NB4 (cell line): Measurements from ENCODE around the gene KNOP1.

Experiments
- DNase-seq: peaks from one replicate; pipeline ENCODE4 v3.0.0; 2010; ENCODE audit warnings: low read depth
- H3K4me3 ChIP-seq: one replicate; pipeline ENCODE4 v1.5.1; 2011; ENCODE audit warnings: mild to moderate bottlenecking, low read depth, low read length, moderate library complexity
- MYC ChIP-seq: IDR thresholded peaks from 2 replicates; pipeline ENCODE4 v1.6.1; 2011; ENCODE audit warnings: low read depth, low read length
- POLR2A ChIP-seq: IDR thresholded peaks from 2 replicates; pipeline ENCODE4 v1.6.1; 2011; ENCODE audit warnings: mild to moderate bottlenecking; ENCODE audit not compliant: insufficient read length; ENCODE audit errors: extremely low read depth
- TF ChIP-seq, protein P1 (sequence below): IDR thresholded peaks from 2 replicates; pipeline ENCODE4 v1.6.1; 2011; ENCODE audit warnings: low read depth, low read length
- TF ChIP-seq, protein P2 (sequence below): IDR thresholded peaks from one replicate; pipeline ENCODE4 v1.5.1; 2012; ENCODE audit warnings: low read depth, low read length

The KNOP1 gene, protein sequence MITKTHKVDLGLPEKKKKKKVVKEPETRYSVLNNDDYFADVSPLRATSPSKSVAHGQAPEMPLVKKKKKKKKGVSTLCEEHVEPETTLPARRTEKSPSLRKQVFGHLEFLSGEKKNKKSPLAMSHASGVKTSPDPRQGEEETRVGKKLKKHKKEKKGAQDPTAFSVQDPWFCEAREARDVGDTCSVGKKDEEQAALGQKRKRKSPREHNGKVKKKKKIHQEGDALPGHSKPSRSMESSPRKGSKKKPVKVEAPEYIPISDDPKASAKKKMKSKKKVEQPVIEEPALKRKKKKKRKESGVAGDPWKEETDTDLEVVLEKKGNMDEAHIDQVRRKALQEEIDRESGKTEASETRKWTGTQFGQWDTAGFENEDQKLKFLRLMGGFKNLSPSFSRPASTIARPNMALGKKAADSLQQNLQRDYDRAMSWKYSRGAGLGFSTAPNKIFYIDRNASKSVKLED

DNA sequence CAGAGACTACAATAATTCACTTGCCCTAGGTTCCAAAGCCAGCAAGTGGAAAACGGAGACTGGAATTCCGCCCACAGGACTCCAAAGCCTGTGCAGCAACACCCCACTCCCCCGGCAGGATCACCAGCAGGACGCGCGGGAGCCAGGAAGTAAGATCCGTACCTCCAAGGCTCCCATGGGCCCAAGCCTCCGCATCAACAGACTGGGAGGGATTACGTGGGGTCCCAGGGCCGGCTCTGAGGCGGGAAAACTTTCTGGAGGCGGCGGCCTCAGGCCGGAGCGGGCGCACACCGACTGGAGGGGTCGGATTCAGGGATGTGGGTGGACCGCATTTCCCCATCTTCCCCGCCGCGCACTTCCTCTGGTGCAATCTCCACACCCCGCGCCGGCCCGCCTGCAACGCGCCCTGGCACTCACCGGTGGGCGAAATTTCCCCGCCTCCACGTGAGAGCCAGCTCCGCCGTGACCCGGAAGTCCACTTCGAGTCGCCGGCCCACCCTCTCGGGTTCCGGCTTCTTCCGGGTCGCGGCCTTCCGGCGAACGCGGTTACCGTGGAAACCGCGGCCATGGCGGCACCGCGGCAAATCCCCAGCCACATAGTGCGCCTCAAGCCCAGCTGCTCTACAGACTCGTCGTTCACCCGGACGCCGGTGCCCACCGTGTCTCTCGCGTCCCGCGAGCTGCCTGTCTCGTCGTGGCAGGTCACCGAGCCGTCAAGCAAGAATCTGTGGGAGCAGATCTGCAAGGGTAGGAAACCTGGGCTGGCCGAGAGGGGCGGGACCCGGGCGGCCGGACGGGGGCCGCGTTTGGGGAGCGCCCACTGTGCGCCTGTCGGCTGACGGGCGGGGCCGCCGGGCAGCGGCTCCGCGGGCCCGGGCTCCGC lies at the start of gene KNOP1, which contains the start of gene IQCK:
KNOP1 (minus strand) TSS at position 487 of the 883 bp plus-strand sequence. CDS start 3,192 bp downstream, outside the sequence.
IQCK (plus strand) TSS at position 531 of the 883 bp plus-strand sequence; CDS start at position 567, 36 bp downstream.
- TF ChIP-seq POLR2A: peak; percentile 47
- TF ChIP-seq, protein P1, sequence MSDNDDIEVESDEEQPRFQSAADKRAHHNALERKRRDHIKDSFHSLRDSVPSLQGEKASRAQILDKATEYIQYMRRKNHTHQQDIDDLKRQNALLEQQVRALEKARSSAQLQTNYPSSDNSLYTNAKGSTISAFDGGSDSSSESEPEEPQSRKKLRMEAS: peak; percentile 92
- TF ChIP-seq, protein P2, sequence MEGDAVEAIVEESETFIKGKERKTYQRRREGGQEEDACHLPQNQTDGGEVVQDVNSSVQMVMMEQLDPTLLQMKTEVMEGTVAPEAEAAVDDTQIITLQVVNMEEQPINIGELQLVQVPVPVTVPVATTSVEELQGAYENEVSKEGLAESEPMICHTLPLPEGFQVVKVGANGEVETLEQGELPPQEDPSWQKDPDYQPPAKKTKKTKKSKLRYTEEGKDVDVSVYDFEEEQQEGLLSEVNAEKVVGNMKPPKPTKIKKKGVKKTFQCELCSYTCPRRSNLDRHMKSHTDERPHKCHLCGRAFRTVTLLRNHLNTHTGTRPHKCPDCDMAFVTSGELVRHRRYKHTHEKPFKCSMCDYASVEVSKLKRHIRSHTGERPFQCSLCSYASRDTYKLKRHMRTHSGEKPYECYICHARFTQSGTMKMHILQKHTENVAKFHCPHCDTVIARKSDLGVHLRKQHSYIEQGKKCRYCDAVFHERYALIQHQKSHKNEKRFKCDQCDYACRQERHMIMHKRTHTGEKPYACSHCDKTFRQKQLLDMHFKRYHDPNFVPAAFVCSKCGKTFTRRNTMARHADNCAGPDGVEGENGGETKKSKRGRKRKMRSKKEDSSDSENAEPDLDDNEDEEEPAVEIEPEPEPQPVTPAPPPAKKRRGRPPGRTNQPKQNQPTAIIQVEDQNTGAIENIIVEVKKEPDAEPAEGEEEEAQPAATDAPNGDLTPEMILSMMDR: no peak
- peak; percentile 94 for TF ChIP-seq MYC

DNA sequence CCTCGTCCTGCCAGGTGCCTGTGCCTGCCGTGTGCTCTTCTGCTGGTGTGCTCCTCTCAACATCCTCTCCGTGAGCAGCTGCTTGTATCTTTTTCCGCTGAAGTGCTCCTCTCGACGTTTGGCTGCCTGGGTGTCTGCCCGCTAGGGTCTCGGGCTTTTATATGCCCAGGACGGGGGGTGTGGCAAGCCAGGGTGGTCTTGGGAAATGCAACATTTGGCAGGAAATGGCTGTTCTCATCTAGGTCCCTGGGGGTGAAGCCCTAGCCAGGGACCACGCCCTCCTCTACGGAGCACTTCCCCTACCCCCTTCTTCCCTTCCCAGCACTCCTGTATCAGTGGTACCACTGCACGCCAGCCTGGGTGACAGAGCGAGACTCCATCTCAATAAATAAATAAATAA lies 49.5 kb upstream of the KNOP1 start:
- DNase-seq: no peak
- TF ChIP-seq MYC (no peak), POLR2A (no peak)
- TF ChIP-seq, protein P1: no peak
- TF ChIP-seq, protein P2: no peak
- H3K4me3 ChIP-seq: no peak overlapping the region

More for the DNA sequence above, at the start of gene KNOP1, which contains the start of gene IQCK:
- DNase-seq: peak; percentile 93
- H3K4me3 ChIP-seq: peak within 1 kb of the TSS; percentile 100

DNA sequence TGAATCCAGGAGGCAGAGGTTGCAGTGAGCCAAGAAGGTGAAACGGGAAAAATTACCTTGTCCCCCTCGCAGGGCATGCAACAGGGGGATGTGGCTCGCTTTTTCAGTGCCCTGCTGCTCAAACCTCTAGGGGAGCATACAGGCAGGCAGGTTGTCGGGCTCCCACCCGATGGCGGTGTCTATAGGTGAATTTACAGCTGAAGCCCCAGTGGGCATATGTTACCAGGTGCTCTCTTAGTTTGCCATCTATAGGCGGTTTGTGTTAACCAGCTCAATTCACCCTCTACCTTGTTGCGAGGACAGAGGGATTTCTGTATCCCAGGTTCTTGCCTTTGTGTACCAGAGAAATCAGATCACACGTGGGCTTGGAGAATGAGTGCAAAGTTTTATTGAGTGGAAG lies 49.0 kb upstream of the KNOP1 start:
- no peak for DNase-seq
- H3K4me3 ChIP-seq: no peak overlapping the region
- TF ChIP-seq, protein P1: no peak
- TF ChIP-seq MYC (no peak), POLR2A (no peak)
- TF ChIP-seq, protein P2: no peak

DNA sequence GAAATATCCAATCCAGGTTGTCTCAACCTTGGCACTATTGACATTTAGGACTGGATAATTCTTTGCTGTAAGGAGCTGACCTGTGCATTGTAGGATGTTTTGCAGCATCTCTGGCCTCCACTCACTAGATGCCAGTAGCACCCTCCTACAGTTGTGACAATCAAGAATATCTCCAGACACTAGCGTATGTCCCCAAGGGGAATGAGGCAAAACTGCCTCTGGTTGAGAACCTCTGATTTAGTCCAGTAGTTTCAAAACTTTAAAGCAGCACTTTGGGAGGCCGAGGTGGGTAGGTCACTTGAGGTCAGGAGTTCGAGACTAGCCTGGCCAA lies 48.5 kb upstream of the KNOP1 start:
- no peak for DNase-seq
- TF ChIP-seq MYC: no peak
- TF ChIP-seq, protein P1: no peak
- no peak for TF ChIP-seq POLR2A
- TF ChIP-seq, protein P2: no peak
- H3K4me3 ChIP-seq: no peak overlapping the region

DNA sequence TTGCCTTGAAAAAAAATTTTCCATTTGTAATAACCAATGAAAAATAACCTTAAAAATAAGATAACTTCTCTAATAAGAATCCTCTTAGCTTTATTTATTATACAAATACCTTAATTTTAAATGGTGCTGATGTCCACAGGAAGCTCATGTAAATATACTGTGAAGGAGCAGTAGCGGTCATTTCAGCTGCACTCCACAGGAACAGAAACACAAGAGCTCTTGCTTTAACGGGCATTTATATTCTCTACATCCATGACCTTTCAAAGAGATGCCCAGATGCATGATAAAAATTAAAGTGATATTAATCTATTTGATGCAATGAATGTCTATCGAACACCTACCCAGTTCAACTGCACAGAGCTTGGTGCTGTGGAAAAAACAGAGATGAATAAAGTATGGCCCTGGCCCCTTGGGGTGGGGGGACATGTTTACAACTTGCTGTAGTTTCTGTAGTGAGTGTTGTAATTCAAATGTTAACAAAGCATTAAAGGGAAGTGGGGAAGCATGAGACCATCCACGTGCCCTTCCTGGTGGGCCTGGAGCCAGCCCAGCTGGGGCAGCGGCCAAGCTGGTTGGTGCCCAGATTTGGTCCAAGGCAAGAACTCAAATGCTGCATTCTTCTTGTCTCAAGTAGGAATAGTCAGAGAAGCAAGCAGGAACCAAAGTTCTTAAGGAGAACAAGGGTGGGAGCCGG lies 48.0 kb upstream of the KNOP1 start:
- no peak overlapping the region for H3K4me3 ChIP-seq
- TF ChIP-seq, protein P1: no peak
- TF ChIP-seq, protein P2: no peak
- TF ChIP-seq MYC: no peak

More for the DNA sequence above, 48.0 kb upstream of the KNOP1 start:
- DNase-seq: no peak
